ENCODE measurements around the gene TSPAN1. TPM values are rescaled to one million over a fixed set of nuclear protein-coding genes. Genes with fewer than 3 reads are reported as not detected.

Gene TSPAN1
- polyA plus RNA-seq, 1 experiment = 1.1 TPM

DNA sequence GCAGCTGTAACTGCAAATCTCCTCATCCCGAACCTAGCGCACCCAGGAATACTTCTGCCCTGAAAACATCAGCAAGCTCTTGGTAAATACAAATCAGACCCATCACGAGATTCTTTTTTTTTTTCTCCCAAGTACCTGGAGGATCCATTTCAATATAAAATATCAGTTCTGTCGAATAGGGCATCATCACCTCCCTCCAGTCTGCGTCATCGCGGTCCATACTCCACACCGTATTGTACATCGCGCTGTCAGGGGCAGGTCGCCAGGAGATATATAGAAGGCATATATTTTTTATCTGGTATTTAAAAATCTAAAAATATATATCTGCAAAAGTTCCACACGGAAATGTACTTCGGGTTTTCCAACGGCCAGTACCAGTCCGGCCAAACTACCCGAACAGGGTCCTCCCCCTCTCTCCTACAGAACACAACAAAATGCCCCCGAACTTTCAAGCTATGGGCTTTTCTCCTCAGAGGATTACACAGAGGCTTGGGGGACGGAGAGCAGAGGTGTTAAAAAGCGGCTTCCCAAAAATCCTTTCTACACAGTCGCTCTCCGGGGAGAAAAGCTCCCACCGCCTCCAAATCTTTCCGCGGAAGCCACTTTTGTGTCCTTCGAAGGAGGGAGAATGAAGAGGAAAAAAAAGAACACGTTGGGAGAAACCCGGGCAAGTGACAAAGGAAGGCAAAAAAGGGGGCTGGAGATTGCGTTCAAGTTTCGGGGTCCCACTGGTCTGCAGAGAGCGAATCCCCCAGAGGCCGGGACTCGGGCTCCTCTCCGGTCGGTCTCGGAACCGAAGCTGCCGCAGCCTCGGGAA lies 43.0 kb upstream of the TSPAN1 start:
- TF ChIP-seq CTCF (IDR thresholded peaks at IDR 0.05; ENCODE audit: insufficient read depth, low read depth, low read length) = no peak
- Histone ChIP-seq H3K36me3 (ENCODE audit: control insufficient read depth, insufficient read depth, low read length) (no peaks in the 10 kb centered on the region), H3K4me3 (ENCODE audit: low read depth, low read length) (peak overlapping the region; percentile 68), H3K27me3 (ENCODE audit: control insufficient read depth, insufficient read depth, low read length) (no peaks in the 10 kb centered on the region)
- ChIA-PET CTCF (interaction anchor here (0.6 to 1.1 kb wide), 6 partner anchors 11 to 597 kb away, joined by 3 read pairs; no protein-coding TSS in a partner anchor), POLR2A (interaction anchor here (0.6 kb wide), 1 partner anchor 248 kb away, joined by 11 read pairs; no protein-coding TSS in a partner anchor)
- DNase-seq (ENCODE audit: low read depth) = no peak

DNA sequence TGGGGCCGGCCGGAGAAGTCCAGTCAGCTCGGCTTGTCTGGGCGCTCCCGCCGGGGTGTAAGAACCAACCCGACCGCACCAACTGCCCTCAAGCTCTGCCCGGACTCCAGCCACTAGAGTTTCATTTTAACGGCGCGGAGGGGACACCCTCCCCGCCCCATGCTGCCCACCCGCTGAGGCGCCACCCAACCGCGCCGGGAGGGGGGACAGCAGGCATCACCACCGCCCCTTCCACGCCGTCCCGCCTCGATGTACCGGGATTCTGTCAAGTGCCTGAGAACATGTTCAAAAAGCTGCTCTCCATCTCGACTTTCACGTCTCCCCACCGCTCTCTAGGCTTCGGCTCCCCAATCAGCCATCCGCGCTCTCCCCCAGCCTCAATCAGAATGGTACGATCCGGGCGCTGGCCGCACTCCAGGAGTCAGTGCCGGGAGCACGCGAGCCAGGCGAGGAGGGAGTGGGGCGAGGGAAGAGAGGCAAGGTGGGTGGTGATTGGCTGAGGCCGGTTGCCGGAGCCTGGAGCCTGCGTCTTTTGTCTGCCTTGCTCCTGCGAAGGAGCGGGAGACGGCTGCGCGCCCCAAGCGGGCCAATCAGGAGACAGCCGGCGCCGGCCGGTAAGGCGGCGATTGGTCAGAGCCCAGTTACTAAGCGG lies 42.2 kb upstream of the TSPAN1 start, which contains the start of gene PIK3R3:
TSS of gene PIK3R3 (minus strand) at position 101 of the 652 bp plus-strand sequence. CDS start 677 bp downstream, outside the sequence.
- DNase-seq (ENCODE audit: low read depth) = peak; percentile 87
- ChIA-PET POLR2A (no interaction called here), CTCF (interaction anchor here (0.6 to 1.1 kb wide), 3 partner anchors 11 to 47 kb away, joined by 3 read pairs; no protein-coding TSS in a partner anchor)
- H3K36me3 ChIP-seq (ENCODE audit: control insufficient read depth, insufficient read depth, low read length) = no peaks in the 10 kb centered on the region
- no peaks in the 10 kb centered on the region for H3K27me3 ChIP-seq (ENCODE audit: control insufficient read depth, insufficient read depth, low read length)
- TF ChIP-seq CTCF (IDR thresholded peaks at IDR 0.05; ENCODE audit: insufficient read depth, low read depth, low read length) = no peak
- H3K4me3 ChIP-seq (ENCODE audit: low read depth, low read length) = peak within 1 kb of the TSS; percentile 70

DNA sequence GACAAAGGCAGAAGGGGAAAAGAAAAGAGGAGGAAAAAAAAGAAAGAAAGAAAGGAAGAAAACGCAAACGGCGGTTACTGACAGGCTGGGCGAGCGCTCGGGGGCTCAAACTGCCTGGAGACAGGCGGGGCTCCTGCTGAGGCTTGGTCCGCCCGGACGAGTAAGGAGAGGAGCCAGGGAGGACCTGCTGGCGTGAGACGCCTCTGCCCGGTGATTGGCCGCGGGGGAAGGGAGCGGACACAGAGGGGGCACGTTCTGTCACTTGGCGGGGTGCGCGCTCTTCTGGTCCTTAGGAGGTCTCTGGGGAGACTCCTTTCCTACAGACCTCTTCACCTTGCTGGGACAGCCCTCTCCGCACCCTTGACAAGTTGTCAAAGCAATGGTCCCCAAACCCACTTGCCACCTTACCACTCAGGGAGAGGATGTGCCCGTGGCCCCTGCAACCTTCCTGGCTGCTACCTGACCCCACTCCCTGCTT lies 41.7 kb upstream of the TSPAN1 start:
- Histone ChIP-seq H3K27me3 (ENCODE audit: control insufficient read depth, insufficient read depth, low read length) (no peaks in the 10 kb centered on the region), H3K4me3 (ENCODE audit: low read depth, low read length) (peak overlapping the region; percentile 70), H3K36me3 (ENCODE audit: control insufficient read depth, insufficient read depth, low read length) (no peaks in the 10 kb centered on the region)
- no peak for TF ChIP-seq CTCF (IDR thresholded peaks at IDR 0.05; ENCODE audit: insufficient read depth, low read depth, low read length)
- CTCF ChIA-PET = interaction anchor here (0.7 kb wide), 1 partner anchor 13 kb away, joined by 3 read pairs; no protein-coding TSS in a partner anchor
- DNase-seq (ENCODE audit: low read depth) = no peak
- POLR2A ChIA-PET = no interaction called here

DNA sequence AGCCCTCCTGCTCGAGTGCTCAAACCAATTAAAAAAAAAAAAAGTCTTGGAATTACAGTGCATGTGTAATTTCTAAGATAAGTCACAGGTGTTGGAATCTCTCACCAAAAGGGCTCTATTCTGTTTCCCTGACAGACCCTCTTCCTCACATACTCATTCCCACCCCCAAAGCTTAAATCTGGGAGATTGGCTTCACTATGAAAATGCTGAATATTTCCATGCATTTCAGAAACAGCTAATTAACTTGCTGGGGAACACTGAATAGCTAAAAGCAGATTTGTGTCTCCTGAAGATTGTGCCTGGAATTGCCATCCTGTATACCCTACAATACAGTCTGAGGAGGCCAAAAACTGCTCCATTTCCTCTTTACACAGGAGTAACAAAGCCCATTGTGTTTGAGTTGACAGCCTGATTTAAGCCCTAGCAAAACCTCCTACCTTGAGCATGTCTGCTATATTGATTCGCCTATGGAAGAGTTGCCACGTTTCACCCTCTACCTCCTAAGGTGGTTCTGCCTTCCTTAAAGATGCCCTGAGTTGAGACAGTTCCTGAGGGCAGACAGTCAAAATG lies 41.0 kb upstream of the TSPAN1 start:
- DNase-seq (ENCODE audit: low read depth) = no peak
- CTCF ChIA-PET = interaction anchor here (0.6 kb wide), 1 partner anchor 13 kb away, joined by 3 read pairs; no protein-coding TSS in a partner anchor
- POLR2A ChIA-PET = no interaction called here
- Histone ChIP-seq H3K27me3 (ENCODE audit: control insufficient read depth, insufficient read depth, low read length) (no peaks in the 10 kb centered on the region), H3K36me3 (ENCODE audit: control insufficient read depth, insufficient read depth, low read length) (no peaks in the 10 kb centered on the region), H3K4me3 (ENCODE audit: low read depth, low read length) (no peak overlapping the region; the same call in 1 of the 2 replicates)
- no peak for TF ChIP-seq CTCF (IDR thresholded peaks at IDR 0.05; ENCODE audit: insufficient read depth, low read depth, low read length)
